ENCODE measurements around the gene RHD. TPM values are rescaled to one million over a fixed set of nuclear protein-coding genes. Genes with fewer than 3 reads are reported as not detected.
A peak's percentile ranks its signal among the peaks of the same experiment; 100 is the strongest.
"Not testable (repeated sequence)": the region's sequence is repeated elsewhere in the genome, so short reads cannot be mapped to it uniquely, and the experiment has no call there.

RHD gene
- total RNA-seq, 1 donor from 2014 or later, result not detected

GRCh38 chr1:25320314-25320938 lies 48.1 kb downstream of the RHD start:
- peak overlapping the region; percentile 73 for H3K27ac Mint-ChIP-seq
- H3K27me3 Mint-ChIP-seq (ENCODE audit: low read depth); H3K4me1 Mint-ChIP-seq: not testable (repeated sequence)

DNA sequence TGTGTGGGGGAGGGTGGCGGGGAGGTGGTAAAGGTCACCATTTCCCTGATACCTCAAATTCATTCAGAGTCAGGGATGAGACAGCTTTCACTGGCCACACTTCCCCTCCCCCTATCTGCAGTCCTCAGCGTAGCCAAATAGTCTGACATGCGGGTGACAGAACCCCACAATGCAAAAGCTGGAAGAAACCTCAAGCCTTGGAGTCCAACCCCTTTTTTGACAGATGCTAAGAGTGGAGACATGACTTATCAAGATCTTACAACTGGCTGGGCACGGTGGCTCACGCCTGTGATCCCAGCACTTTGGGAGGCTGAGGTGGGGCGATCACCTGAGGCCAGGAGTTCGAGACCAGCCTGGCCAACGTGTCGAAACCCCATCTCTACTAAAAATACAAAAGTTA lies 49.8 kb downstream of the RHD start:
- H3K36me3 Mint-ChIP-seq; H3K27ac Mint-ChIP-seq; H3K9me3 Mint-ChIP-seq; DNase-seq (ENCODE audit: low spot score in 2 of 2, unreplicated experiment in 2 of 2); H3K27me3 Mint-ChIP-seq (ENCODE audit: low read depth); H3K4me1 Mint-ChIP-seq; H3K4me3 Mint-ChIP-seq: not testable (repeated sequence)

More at GRCh38 chr1:25320314-25320938, 48.1 kb downstream of the RHD start:
- not testable (repeated sequence) for H3K4me3 Mint-ChIP-seq; DNase-seq (ENCODE audit: low spot score in 2 of 2, unreplicated experiment in 2 of 2); H3K9me3 Mint-ChIP-seq; H3K36me3 Mint-ChIP-seq

DNA sequence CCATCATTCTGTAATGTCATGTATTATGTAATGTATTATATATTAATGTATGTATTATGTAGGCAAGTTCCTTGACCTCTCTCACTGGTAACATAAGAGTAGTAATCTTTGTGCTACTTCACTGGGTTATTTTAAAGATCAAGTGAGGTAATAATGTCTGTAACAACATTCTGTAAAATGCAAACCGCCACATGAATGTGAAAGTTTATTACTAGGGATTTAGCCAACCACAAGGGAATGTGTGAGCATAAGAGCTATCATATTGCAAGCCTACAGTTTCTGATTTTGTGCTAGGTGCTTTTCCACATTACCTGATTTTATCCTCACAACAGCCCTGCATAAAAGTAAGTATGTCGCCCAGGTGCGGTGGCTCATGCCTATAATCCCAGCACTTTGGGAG lies 52.1 kb downstream of the RHD start:
- H3K4me3 Mint-ChIP-seq; DNase-seq (ENCODE audit: low spot score in 2 of 2, unreplicated experiment in 2 of 2); H3K9me3 Mint-ChIP-seq; H3K36me3 Mint-ChIP-seq; H3K4me1 Mint-ChIP-seq; H3K27ac Mint-ChIP-seq; H3K27me3 Mint-ChIP-seq (ENCODE audit: low read depth): not testable (repeated sequence)

GRCh38 chr1:25327864-25328790 lies 55.8 kb downstream of the RHD start:
- H3K4me1 Mint-ChIP-seq; H3K27me3 Mint-ChIP-seq (ENCODE audit: low read depth); H3K27ac Mint-ChIP-seq; H3K4me3 Mint-ChIP-seq; H3K9me3 Mint-ChIP-seq; DNase-seq (ENCODE audit: low spot score in 2 of 2, unreplicated experiment in 2 of 2); H3K36me3 Mint-ChIP-seq: not testable (repeated sequence)

DNA sequence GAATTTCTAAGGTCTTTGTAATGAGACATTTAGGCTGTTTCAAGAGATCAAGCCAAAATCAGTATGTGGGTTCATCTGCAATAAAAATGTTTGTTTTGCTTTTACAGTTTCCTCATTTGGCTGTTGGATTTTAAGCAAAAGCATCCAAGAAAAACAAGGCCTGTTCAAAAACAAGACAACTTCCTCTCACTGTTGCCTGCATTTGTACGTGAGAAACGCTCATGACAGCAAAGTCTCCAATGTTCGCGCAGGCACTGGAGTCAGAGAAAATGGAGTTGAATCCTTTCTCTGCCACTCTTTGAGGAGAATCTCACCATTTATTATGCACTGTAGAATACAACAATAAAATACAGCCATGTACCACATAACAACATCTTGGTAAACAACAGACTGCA lies 56.5 kb downstream of the RHD start:
- not testable (repeated sequence) for H3K4me1 Mint-ChIP-seq, H3K27ac Mint-ChIP-seq, H3K9me3 Mint-ChIP-seq

GRCh38 chr1:25329336-25329735 lies 57.0 kb downstream of the RHD start:
- H3K9me3 Mint-ChIP-seq; H3K36me3 Mint-ChIP-seq; H3K27ac Mint-ChIP-seq; H3K27me3 Mint-ChIP-seq (ENCODE audit: low read depth); H3K4me3 Mint-ChIP-seq; H3K4me1 Mint-ChIP-seq; DNase-seq (ENCODE audit: low spot score in 2 of 2, unreplicated experiment in 2 of 2): not testable (repeated sequence)

More for the DNA sequence above, 56.5 kb downstream of the RHD start:
- H3K27me3 Mint-ChIP-seq (ENCODE audit: low read depth); DNase-seq (ENCODE audit: low spot score in 2 of 2, unreplicated experiment in 2 of 2); H3K4me3 Mint-ChIP-seq; H3K36me3 Mint-ChIP-seq: not testable (repeated sequence)

GRCh38 chr1:25329950-25330349 lies 57.6 kb downstream of the RHD start:
- H3K36me3 Mint-ChIP-seq; H3K4me1 Mint-ChIP-seq; H3K27ac Mint-ChIP-seq; H3K9me3 Mint-ChIP-seq; H3K27me3 Mint-ChIP-seq (ENCODE audit: low read depth); H3K4me3 Mint-ChIP-seq; DNase-seq (ENCODE audit: low spot score in 2 of 2, unreplicated experiment in 2 of 2): not testable (repeated sequence)

DNA sequence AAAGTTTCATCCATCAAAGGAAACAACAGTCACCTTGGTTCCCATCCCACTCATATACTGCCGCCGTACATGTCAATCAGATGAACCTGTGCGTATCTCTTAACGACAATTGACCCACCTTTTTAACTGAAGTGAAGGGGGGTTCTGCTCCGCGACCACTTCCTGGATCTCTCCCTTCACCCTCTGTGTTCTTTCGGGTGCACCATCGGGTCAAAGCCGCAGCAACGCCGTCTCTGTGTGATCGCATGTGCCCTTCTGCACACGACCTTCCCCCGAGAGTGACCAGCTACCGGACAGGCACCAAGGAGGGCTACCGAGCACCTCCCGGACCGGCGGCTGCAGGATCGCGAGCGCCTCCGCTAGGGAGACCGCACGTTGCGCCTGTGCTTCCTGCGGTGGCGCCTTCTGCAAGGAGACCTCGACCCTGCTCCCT lies 64.6 kb downstream of the RHD start:
- not testable (repeated sequence) for H3K36me3 Mint-ChIP-seq; H3K9me3 Mint-ChIP-seq; H3K27me3 Mint-ChIP-seq (ENCODE audit: low read depth); DNase-seq (ENCODE audit: low spot score in 2 of 2, unreplicated experiment in 2 of 2)
- Mint-ChIP-seq H3K4me3 (peak overlapping the region; percentile 85), H3K27ac (peak overlapping the region; percentile 37), H3K4me1 (peaks cover 14% of the 10 kb centered on the region)

DNA sequence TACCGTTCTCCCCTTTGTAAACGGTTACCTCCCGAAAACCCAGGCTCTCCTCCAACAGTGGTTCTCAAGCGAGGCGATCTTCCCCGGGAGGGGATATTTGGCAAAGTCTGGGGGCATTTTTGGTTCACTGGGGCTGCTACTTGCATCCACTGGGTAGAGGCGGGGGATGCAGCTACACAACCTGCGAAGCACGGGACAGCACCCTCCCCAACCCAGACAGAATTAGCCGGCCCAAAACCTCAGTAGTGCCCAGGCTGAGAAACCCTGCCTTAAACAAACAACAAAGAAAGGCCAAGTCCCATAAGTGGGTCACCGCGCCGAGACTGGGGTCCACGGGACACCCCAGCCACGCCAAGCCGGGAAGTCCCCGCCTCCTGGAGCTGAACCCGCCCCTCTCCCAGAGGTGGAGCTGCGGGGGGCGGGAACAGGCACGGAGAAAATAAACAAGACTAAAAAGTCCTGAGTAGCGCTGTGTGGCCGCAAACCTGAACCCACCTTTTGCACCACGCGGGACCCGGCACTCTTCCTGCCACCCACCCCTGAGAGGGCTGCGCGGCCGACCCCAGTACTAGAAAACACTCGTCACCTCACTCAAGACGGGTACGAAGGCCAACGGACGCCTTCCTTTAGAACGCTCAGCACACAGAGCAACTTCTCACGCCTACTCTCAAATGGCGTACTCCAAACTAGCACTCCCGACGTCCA lies 65.3 kb downstream of the RHD start:
- peak overlapping the region; percentile 97 for H3K27ac Mint-ChIP-seq
- not testable (repeated sequence) for H3K27me3 Mint-ChIP-seq (ENCODE audit: low read depth); DNase-seq (ENCODE audit: low spot score in 2 of 2, unreplicated experiment in 2 of 2); H3K36me3 Mint-ChIP-seq; H3K9me3 Mint-ChIP-seq
- peaks cover 14% of the 10 kb centered on the region for H3K4me1 Mint-ChIP-seq
- peak overlapping the region; percentile 92 for H3K4me3 Mint-ChIP-seq
